OCI-LY3 (cell line): Measurements from ENCODE around the gene CAMK1D.

ENCODE experiments used
- CTCF ChIP-seq: fragments of 200-600, 300-600 bp; sonication (generic); IDR thresholded peaks from 2 replicates; pipeline ENCODE4 v1.5.1; 2014; ENCODE audit warnings: antibody characterized with exemption, low read length, low read depth
- EZH2phosphoT487 ChIP-seq: fragments of 200-600 bp; shearing (Covaris generic); IDR thresholded peaks from 2 replicates; pipeline ENCODE4 v1.6.1; 2018; ENCODE audit warnings: antibody characterized with exemption, mixed run types, low read depth

DNA sequence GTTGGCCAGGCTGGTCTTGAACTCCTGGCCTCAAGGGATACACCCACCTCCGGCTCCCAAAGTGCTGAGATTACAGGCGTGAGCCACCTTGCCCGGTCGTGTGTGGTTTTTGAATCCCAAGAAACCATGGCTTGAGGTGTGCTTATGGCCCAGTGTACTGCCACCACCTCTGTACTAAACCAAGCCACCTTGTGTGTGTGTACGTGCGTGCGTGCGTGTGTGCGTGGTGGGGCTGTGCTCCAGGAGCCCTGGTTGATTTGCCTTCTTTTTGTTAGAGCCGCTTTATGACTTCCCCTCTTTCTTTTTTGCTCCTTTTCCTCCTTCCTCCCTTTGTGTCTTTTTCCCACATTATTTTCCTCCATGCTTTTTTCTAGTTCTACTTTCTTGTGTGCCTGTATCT lies 121.4 kb downstream of the CAMK1D start:
- TF ChIP-seq CTCF (no peak), EZH2phosphoT487 (no peak)
